ENCODE measurements around the gene LRP1B. TPM values are rescaled to one million over a fixed set of nuclear protein-coding genes. Genes with fewer than 3 reads are reported as not detected.

LRP1B gene
- total RNA-seq, 1 experiment from 2014 or later, result 0.03 TPM

DNA sequence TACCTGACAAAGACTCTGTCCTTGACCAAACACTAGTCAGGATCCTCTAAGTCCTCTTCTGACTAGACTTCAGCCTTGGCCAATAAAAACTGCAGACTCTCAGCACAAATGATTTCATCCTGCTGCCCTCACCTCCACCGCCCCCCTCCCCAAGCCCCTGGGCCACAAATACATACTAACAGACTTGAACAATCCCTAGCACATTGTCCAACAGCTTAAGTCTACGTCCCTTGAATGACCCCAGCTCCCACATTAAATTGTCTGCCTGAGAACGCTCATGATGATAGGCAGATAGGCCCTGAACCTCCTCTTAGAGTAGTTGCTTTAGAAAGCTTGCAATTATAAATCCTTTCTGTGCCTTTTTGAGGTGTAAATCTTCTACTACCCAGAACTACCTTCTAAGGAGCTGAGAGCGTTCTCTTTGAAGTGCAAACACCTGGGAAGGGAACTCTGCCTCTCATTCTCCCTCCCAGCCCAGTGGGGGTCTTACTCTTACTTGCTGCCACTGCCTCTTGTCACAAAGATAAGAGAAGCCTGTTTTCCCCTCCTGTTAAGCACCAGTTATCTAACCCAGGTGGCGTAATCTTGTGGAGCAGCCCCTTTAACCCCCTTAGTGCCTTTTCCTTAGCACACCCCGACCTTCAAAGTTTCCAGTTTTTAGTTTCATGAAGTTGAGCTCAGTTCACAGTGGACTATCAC is 1225.6 kb downstream of the LRP1B start:
- no peak for DNase-seq (ENCODE audit: low read depth, low spot score)
- in situ Hi-C loops (cut with HindIII; ENCODE audit: low pct_unique_long_range_greater_than_20kb, low sequenced_read_pairs), result no loop called here

DNA sequence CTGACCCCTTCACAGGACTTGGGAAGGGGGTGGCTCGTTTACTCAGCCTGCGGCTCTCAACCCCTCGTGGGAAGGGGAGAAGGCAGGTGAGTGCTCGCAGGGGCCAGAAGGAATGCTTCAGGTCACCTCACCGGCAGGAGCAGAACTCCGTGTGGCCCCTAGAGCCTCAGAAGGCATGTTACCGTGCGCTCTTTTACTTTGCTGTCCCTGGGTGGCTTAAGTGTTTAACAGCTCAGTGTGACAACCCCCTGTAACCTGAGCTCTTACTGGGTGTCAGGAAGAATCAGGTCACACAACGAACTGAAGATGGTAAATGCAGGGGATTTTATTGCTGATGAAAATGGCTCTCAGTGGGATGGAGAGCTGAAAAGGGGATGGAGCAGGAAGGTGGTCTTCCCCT is 1235.4 kb downstream of the LRP1B start:
- in situ Hi-C loops (cut with HindIII; ENCODE audit: low pct_unique_long_range_greater_than_20kb, low sequenced_read_pairs), result no loop called here
- no peak for DNase-seq (ENCODE audit: low read depth, low spot score)

DNA sequence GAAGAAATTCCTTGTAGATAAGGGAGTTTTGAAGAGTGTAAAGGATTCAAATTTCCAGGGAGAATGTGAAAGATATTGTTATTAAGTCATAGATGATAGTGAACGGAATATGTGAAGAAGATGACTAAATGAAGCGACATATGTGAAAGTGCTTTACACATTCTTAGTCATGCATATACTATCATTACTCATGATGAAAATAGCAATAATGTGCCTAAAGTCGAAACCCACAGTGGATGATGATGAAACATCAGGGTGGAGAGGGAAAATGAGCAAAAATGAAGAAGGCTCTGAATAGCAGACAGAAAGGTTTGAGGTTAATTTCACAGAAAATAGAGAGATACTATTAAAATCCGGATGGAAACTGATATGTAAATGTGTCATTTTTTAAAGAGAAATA is 1237.1 kb downstream of the LRP1B start:
- DNase-seq (ENCODE audit: low read depth, low spot score), result no peak
- in situ Hi-C loops (cut with HindIII; ENCODE audit: low pct_unique_long_range_greater_than_20kb, low sequenced_read_pairs), result no loop called here

DNA sequence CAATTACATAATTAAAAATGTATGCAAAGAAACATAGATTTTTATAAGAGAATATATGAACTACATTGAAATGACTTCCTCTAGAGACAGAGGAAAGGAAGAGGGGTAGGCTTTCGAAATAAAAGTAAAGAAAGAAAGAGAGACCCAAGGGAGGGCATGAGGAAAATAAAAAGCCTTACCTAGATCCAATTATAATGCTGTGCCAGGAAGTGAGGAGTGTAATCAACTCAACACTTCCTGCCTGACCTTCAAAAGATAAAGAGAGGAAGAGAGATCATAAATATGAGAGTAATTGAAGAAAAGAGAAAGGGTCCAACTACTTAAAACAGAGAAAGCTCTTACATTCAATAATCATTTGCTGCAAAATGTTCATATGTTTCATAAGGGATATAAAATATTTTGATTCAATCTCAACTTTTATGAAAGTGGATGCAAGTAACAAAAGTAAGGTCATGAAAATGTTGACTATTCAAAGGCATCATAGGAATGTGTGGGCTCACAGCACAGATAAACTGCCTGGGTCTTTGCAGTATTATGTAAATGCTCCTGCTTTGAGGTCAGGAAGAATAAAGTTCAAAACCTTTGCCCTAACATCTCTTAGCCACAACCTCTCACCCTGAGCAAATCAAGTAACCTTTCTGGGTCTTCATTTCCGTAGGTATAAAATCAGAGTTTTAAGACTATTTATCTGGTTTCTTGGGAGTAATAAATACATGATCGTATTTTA is 1237.7 kb downstream of the LRP1B start:
- DNase-seq (ENCODE audit: low read depth, low spot score), result no peak
- in situ Hi-C loops (cut with HindIII; ENCODE audit: low pct_unique_long_range_greater_than_20kb, low sequenced_read_pairs), result no loop called here

DNA sequence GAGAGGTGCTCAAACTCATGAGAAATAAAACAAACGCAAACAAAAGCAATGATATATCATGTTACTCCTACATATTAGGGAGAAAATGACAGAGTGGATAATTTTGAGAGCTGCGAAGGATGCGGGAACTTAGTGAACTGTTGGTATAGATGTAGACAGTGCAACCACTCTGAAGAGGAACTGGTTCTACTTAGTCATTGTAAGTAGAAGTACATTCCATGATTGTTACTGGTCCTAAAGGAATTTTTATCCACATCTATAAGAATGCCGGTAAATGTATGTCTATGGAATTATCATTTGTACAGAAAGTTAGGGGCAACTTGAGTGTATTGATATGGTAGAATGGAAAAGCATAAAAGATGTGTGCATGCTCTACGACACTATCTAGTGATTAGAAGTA is 1238.4 kb downstream of the LRP1B start:
- in situ Hi-C loops (cut with HindIII; ENCODE audit: low pct_unique_long_range_greater_than_20kb, low sequenced_read_pairs), result no loop called here
- DNase-seq (ENCODE audit: low read depth, low spot score), result no peak

DNA sequence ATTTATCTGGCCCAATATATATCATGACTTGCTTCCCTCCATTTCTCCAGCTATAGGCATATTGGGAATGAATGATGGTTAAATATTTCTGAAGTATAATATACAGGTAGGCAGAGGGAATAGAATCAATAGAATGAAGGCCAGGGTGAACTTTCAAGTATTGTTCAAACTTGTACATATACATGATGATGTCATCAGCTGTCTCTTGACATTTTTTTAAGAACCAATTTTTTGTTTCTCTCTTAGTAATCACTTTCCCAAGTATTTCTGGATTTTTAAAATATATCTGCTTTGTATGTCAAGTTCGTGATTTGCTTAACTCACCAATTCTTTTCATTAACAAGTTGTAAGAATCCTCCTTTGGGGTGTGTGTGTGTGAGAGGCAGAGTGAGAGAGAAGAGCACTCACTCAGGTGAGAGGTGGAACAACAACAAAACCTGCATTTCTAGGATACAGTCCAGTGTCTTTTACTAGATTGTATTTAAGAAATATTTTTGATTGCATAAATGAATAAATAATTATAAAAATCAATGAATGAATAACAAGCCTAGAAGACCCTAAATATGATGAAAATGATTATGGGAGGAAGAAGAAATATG is 1239.1 kb downstream of the LRP1B start:
- DNase-seq (ENCODE audit: low read depth, low spot score), result no peak
- in situ Hi-C loops (cut with HindIII; ENCODE audit: low pct_unique_long_range_greater_than_20kb, low sequenced_read_pairs), result no loop called here

DNA sequence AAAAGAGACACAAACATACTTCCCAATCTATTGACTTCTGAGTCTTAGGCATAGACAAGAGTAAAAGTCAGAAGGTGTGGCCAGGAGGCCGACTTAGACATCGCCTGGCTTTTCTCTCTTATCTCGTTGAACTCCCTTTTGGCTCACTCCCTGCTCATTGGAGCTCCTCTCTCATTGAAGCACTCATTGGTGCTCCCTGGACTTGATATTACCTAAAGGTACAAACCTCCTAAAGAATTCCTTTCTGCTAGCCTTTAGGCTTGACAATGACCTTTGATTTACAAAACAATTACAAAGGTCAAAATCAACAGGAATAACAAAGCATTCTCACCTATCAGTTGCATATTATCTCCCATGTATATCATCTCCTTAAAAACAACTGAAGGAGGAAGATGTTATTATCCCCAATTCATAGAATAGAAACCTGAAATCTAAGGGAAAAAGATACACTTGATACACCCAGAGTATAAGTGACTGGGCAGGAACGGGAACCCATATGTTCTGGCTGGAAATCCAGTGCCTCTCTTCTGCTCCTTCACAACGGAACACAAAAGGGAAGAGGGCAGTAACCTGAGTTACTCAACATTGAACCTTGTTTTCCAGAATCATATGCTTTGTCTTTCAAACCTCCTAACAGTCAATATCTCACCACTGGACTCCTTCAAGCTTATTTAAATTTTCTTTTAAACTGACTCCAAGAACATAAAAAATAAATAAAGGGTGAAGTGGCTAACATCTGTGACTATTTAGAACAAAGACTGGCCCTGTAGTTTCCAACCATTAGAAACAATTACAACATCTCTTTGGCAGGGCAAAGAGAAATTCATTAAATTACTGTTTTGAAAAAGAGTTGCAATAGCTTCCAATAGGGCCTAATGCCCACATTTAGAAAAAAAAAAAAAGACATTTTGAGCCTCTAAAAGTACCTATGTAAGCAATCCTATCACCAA is 1247.9 kb downstream of the LRP1B start:
- in situ Hi-C loops (cut with HindIII; ENCODE audit: low pct_unique_long_range_greater_than_20kb, low sequenced_read_pairs), result no loop called here
- no peak for DNase-seq (ENCODE audit: low read depth, low spot score)

DNA sequence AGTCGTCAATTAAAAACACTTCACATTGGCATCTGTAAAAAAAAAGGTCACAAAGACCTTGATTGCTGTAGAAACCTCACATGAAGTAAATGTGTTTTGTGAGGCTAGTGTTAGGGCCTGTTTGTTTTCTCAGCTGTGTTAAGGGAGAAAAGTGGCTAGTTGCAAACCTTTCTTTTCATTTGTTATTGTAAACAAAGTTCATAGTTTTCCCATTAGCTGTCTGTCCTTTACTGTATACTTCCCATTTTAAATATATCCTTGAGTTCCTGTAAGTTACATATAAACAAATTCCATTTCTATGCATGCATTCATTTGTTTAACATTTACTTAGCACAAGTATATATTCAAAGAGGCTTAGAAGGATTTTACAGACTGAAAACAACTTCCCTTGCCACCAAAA is 1250.2 kb downstream of the LRP1B start:
- DNase-seq (ENCODE audit: low read depth, low spot score), result no peak
- in situ Hi-C loops (cut with HindIII; ENCODE audit: low pct_unique_long_range_greater_than_20kb, low sequenced_read_pairs), result no loop called here

DNA sequence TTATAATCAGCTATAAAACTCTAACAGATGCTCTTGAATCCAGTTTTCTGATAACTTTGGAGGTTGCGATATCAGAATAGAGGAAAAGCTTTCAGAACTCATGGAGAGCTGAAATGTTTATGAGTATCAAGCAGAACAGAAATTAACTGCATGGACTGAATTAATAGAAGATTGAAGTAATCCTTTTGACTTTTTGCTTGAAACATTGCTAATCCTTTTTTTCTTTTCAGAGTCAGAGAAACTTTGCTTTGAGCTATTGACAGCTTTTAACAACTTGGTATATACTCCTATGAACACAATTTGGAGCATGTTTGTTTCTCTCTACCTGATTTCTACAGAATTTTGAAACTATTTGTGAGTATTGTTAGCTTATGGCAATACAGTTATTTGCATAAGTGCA is 1254.8 kb downstream of the LRP1B start:
- in situ Hi-C loops (cut with HindIII; ENCODE audit: low pct_unique_long_range_greater_than_20kb, low sequenced_read_pairs), result no loop called here
- DNase-seq (ENCODE audit: low read depth, low spot score), result no peak

DNA sequence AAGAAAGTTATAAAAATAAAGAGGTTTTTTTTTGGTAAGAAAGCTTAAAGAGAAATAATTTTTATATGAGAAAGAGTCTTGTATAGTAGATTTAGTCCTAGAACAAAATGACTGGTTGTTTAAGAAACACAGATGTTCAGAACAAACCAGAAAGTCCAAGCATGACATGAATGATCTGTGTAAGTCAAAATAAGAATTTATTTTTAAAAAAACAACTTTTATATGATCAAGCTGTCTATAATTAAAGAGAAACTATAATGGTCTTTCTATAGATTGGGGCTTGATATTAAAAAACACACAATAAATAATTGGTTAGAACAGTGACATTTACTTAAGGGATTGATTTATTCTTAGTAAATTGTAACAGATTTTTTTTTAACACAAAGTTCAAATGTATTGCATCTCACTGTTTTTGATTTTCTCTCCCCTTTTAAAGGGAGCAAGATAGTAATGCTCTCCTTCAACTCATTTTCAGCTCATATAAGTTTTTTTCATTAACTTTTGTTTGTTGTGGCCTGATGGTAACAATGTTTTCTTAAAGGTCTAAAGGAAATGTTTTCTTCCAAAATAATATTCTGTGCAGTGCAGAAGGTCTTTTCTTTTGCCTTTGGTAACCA is 1256.8 kb downstream of the LRP1B start:
- in situ Hi-C loops (cut with HindIII; ENCODE audit: low pct_unique_long_range_greater_than_20kb, low sequenced_read_pairs), result no loop called here
- no peak for DNase-seq (ENCODE audit: low read depth, low spot score)

DNA sequence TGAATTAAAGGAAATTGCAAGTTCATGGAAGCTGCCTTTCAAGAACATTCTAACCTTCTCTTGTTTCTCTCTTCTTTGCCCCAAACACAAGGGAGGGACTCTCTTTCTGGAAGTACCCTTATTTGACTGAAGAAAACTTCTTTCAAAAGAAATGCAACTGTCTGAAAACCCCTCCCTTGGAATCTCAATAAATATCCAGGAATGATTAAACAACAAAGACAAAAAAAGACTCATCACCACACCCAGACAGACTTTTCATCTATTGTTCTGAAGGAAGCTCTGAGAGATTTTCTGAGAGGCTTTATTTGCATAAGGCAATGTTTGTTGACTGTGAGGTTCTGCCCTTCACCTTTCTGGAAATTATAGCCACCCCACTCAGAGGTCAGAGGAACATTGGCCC is 1260.9 kb downstream of the LRP1B start:
- DNase-seq (ENCODE audit: low read depth, low spot score), result no peak
- in situ Hi-C loops (cut with HindIII; ENCODE audit: low pct_unique_long_range_greater_than_20kb, low sequenced_read_pairs), result no loop called here

DNA sequence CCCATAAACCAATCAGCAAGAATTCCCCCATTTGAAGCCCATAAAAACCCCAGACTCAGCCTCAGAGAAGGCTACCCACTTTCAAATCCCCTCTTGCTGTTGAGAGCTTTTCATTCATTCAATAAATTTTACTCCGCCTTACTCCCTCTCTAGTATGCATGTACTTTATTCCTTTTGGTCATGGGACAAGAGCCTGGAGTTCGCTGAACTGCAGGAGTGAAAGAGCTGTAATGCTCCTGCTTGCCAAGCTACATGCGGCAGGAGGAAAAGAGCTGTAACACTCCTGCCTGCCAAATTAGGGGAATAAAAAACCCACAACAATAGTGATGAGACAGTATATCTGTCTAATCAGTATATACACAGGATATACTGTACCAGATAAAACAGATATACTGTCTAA is 1261.7 kb downstream of the LRP1B start:
- in situ Hi-C loops (cut with HindIII; ENCODE audit: low pct_unique_long_range_greater_than_20kb, low sequenced_read_pairs), result no loop called here
- DNase-seq (ENCODE audit: low read depth, low spot score), result no peak

DNA sequence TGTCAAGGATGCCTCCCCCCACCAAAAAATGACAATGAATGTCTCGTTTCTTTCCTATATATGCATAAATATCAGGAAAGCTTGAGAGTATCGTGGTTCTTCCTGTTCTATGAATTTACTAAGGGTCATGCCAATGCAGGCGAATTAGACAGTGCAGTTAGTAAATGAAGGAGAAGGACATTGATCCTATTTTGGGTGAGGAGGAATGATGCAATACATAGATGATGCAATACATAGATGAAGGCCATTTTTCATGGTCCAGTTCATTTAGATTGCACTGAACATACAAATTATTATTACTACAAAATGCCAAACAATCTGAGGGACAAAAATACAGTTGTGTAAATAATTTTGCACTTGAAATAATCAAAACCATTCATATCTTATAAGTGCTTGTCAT is 1265.0 kb downstream of the LRP1B start:
- DNase-seq (ENCODE audit: low read depth, low spot score), result no peak
- in situ Hi-C loops (cut with HindIII; ENCODE audit: low pct_unique_long_range_greater_than_20kb, low sequenced_read_pairs), result no loop called here

DNA sequence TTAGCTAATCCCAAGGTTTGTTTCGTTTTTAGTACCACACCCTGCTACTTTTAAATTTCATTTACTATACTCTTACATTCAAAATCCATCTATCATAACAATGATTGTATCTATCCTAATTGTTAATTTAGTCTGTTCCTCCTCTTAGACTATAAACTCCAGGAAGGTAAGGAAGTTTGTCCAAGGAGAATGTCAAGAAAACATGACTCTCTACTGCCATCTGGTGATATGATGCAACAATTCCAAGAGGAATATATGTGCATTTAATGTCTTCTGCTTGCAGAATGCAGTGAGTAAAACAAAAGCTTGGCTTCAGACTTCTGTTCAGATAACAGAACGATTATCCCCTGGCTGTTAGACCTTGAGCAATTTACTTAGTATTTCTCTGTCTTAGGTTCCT is 1267.1 kb downstream of the LRP1B start:
- peak; percentile 74 for DNase-seq (ENCODE audit: low read depth, low spot score)

DNA sequence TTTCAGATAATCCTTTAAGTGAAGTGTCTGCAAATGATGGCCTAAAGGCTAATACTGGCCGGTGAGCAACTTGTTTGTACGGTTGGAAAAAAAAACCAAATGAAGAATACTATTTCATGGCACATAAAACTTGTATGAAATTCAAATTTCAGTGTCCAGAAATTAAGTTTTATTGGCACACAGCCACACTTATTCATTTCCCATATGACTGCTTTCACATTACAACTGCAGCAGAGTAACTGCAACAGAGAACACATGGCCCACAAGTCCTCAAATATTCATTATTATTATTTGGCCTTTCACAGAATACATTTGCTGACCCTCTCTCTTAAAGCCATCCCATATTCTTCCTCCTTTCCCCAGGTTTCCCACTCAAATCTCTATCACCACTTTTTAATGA is 1268.6 kb downstream of the LRP1B start:
- no peak for DNase-seq (ENCODE audit: low read depth, low spot score)
- in situ Hi-C loops (cut with HindIII; ENCODE audit: low pct_unique_long_range_greater_than_20kb, low sequenced_read_pairs), result no loop called here

More for the DNA sequence above, 1267.1 kb downstream of the LRP1B start:
- in situ Hi-C loops (cut with HindIII; ENCODE audit: low pct_unique_long_range_greater_than_20kb, low sequenced_read_pairs), result no loop called here

DNA sequence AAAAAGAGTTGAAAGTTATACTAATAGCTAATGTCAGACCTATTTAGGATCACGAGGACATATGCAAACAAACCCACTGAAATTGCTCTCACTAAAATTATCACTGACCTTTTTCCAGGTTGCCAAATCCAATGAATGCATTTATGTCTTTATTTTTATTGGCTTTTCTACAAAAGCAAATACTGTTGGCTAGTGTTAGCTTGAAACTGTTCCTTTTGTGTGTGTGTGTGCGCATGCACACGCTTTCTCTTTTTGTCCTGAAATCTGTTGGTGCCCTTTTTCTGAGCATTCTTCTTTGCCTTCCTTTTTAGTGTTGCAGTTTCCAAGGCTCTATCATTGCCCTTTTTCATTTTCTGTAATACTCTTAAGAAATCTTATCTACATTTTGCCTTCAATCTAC is 1269.2 kb downstream of the LRP1B start:
- in situ Hi-C loops (cut with HindIII; ENCODE audit: low pct_unique_long_range_greater_than_20kb, low sequenced_read_pairs), result no loop called here
- no peak for DNase-seq (ENCODE audit: low read depth, low spot score)

DNA sequence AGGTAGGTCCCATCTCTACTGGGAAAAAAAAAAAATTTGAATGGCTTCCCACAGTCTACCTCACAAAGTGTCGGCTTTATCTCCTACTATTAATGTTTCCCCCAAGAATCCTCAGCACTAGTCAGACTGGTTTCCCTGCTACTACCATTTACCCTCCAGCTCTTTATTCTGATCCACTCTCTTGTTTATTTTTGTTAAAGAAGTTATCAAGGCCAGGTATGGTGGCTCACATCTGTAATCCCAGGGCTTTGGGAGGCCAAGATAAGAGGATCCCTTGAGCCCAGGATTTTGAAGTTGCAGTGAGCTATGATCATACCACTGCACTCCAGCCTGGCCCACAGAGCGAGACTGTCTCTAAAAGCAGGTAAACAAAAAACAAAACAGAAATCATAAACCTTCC is 1275.3 kb downstream of the LRP1B start:
- no peak for DNase-seq (ENCODE audit: low read depth, low spot score)
- in situ Hi-C loops (cut with HindIII; ENCODE audit: low pct_unique_long_range_greater_than_20kb, low sequenced_read_pairs), result no loop called here

Measured in SK-MEL-5 (cell line).